ENCODE results near the gene PTF1A.

PTF1A gene, protein sequence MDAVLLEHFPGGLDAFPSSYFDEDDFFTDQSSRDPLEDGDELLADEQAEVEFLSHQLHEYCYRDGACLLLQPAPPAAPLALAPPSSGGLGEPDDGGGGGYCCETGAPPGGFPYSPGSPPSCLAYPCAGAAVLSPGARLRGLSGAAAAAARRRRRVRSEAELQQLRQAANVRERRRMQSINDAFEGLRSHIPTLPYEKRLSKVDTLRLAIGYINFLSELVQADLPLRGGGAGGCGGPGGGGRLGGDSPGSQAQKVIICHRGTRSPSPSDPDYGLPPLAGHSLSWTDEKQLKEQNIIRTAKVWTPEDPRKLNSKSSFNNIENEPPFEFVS

GRCh38 chr10:23191764-23192711 lies at the start of gene PTF1A:
Gene PTF1A, plus strand, starts transcription at chr10:23192312. Its CDS starts 219 bp downstream, at chr10:23192531.
- Mint-ChIP-seq H3K27me3 (peaks cover 84% of the 10 kb centered on the region), H3K36me3 (ENCODE audit: low read depth) (no peaks in the 10 kb centered on the region), H3K9me3 (no peaks in the 10 kb centered on the region), H3K4me3 (no peak within 1 kb of the TSS), H3K27ac (no peak within 1 kb of the TSS), H3K4me1 (ENCODE audit: low read depth) (no peaks in the 10 kb centered on the region)
- intact Hi-C loops (cut with micrococcal nuclease) = no loop called here

GRCh38 chr10:23146258-23146657 lies 45.9 kb upstream of the PTF1A start:
- Mint-ChIP-seq H3K4me1 (ENCODE audit: low read depth) (no peaks in the 10 kb centered on the region), H3K27ac (no peak overlapping the region), H3K27me3 (no peaks in the 10 kb centered on the region), H3K4me3 (no peak overlapping the region), H3K9me3 (no peaks in the 10 kb centered on the region), H3K36me3 (ENCODE audit: low read depth) (no peaks in the 10 kb centered on the region)
- intact Hi-C loops (cut with micrococcal nuclease) = no loop called here

DNA sequence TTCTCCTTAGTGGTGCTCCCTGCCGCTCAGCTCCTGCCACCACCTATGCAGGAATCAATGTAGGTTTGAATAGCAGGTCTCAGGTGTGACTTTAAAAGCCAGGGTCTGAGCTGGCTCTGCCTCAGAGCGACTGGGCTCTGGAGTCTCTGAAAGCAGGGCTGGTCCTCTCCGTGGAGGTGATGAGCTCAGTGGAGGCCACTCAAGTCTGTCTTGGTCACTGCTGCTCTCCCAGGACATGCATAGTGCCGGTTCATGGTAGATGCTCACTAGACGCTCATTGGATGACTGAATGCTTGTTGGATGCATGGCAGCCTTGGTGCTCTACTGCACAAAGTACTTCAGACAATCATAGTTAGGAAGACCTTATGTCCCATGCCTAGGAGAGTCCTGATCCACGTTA lies 45.1 kb upstream of the PTF1A start:
- no peaks in the 10 kb centered on the region for H3K4me1 Mint-ChIP-seq (ENCODE audit: low read depth)
- H3K27me3 Mint-ChIP-seq = no peaks in the 10 kb centered on the region
- H3K9me3 Mint-ChIP-seq = no peaks in the 10 kb centered on the region
- H3K27ac Mint-ChIP-seq = no peak overlapping the region
- H3K36me3 Mint-ChIP-seq (ENCODE audit: low read depth) = no peaks in the 10 kb centered on the region
- no peak overlapping the region for H3K4me3 Mint-ChIP-seq
- intact Hi-C loops (cut with micrococcal nuclease) = no loop called here

DNA sequence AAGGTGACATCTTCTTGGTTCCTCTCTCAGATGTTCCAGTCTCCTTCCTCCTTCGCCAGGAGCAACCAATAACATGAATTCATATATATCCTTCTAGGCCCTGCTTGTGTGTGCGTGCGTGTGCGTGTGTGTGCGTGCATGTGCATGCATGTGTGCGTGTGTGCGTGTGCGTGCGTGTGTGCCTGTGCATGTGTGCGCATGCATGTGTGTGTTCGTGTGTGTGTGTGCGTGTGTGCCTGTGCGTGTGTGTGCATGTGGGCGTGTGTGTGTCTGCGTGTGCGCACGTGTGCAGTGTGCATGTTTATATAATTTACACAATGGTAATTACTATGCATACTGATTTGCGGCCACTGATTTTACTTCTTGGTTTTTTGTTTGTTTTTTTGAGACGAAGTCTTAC lies 43.9 kb upstream of the PTF1A start:
- H3K4me3 Mint-ChIP-seq = no peak overlapping the region
- H3K27ac Mint-ChIP-seq = no peak overlapping the region
- H3K36me3 Mint-ChIP-seq (ENCODE audit: low read depth) = no peaks in the 10 kb centered on the region
- intact Hi-C loops (cut with micrococcal nuclease) = no loop called here
- H3K27me3 Mint-ChIP-seq = no peaks in the 10 kb centered on the region
- H3K4me1 Mint-ChIP-seq (ENCODE audit: low read depth) = no peaks in the 10 kb centered on the region
- no peaks in the 10 kb centered on the region for H3K9me3 Mint-ChIP-seq

- H3K27ac Mint-ChIP-seq = no peak overlapping the region
- H3K36me3 Mint-ChIP-seq (ENCODE audit: low read depth) = no peaks in the 10 kb centered on the region
- no peaks in the 10 kb centered on the region for H3K4me1 Mint-ChIP-seq (ENCODE audit: low read depth)
- H3K9me3 Mint-ChIP-seq = no peaks in the 10 kb centered on the region
- H3K27me3 Mint-ChIP-seq = no peaks in the 10 kb centered on the region
- intact Hi-C loops (cut with micrococcal nuclease) = no loop called here
- H3K4me3 Mint-ChIP-seq = no peak overlapping the region
Observed at GRCh38 chr10:23150091-23150490, 42.0 kb upstream of the PTF1A start.

DNA sequence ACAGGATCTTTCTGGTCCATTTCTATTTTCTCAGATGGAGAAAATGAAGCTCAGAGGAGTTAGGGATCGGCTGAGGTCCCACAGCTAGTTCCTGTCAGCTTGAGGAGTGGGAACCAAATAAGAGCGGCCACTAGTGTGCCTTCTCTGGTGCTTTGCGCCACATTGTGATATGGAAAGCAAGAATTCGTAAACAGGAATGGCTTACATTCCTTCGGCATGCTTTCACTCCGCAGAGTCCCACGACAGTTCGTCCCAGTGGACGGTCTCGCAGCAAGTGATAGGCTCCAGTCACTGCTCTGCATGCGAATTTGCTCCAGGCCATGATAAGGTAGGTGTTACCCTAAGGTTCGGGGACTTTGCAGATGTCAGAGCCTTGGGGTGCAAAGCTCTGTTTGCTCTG lies 41.5 kb upstream of the PTF1A start:
- Mint-ChIP-seq H3K36me3 (ENCODE audit: low read depth) (no peaks in the 10 kb centered on the region), H3K9me3 (no peaks in the 10 kb centered on the region), H3K4me1 (ENCODE audit: low read depth) (no peaks in the 10 kb centered on the region), H3K4me3 (no peak overlapping the region), H3K27me3 (no peaks in the 10 kb centered on the region), H3K27ac (no peak overlapping the region)
- intact Hi-C loops (cut with micrococcal nuclease) = no loop called here

- no peaks in the 10 kb centered on the region for H3K9me3 Mint-ChIP-seq
- no peaks in the 10 kb centered on the region for H3K36me3 Mint-ChIP-seq (ENCODE audit: low read depth)
- intact Hi-C loops (cut with micrococcal nuclease) = no loop called here
- peaks cover 3% of the 10 kb centered on the region for H3K27me3 Mint-ChIP-seq
- H3K4me3 Mint-ChIP-seq = no peak overlapping the region
- no peak overlapping the region for H3K27ac Mint-ChIP-seq
- H3K4me1 Mint-ChIP-seq (ENCODE audit: low read depth) = no peaks in the 10 kb centered on the region
Observed at GRCh38 chr10:23151071-23151470, 41.0 kb upstream of the PTF1A start.

- intact Hi-C loops (cut with micrococcal nuclease) = loop anchor here (5.0 kb wide), 2 partner anchors 1207 to 1362 kb away; no protein-coding TSS in a partner anchor
- peaks cover 9% of the 10 kb centered on the region for H3K27me3 Mint-ChIP-seq
- H3K4me3 Mint-ChIP-seq = no peak overlapping the region
- no peak overlapping the region for H3K27ac Mint-ChIP-seq
- H3K9me3 Mint-ChIP-seq = no peaks in the 10 kb centered on the region
- no peaks in the 10 kb centered on the region for H3K4me1 Mint-ChIP-seq (ENCODE audit: low read depth)
- H3K36me3 Mint-ChIP-seq (ENCODE audit: low read depth) = no peaks in the 10 kb centered on the region
Observed at GRCh38 chr10:23155169-23155568, 36.9 kb upstream of the PTF1A start.

- Mint-ChIP-seq H3K9me3 (no peaks in the 10 kb centered on the region), H3K27ac (no peak overlapping the region), H3K27me3 (peaks cover 12% of the 10 kb centered on the region), H3K4me1 (ENCODE audit: low read depth) (no peaks in the 10 kb centered on the region), H3K4me3 (no peak overlapping the region), H3K36me3 (ENCODE audit: low read depth) (no peaks in the 10 kb centered on the region)
- intact Hi-C loops (cut with micrococcal nuclease) = loop anchor here (5.0 kb wide), 2 partner anchors 1206 to 1361 kb away; no protein-coding TSS in a partner anchor
Observed at GRCh38 chr10:23156447-23157150, 35.5 kb upstream of the PTF1A start.

- Mint-ChIP-seq H3K36me3 (ENCODE audit: low read depth) (no peaks in the 10 kb centered on the region), H3K4me1 (ENCODE audit: low read depth) (no peaks in the 10 kb centered on the region), H3K4me3 (no peak overlapping the region), H3K27me3 (peaks cover 15% of the 10 kb centered on the region), H3K27ac (no peak overlapping the region), H3K9me3 (no peaks in the 10 kb centered on the region)
- intact Hi-C loops (cut with micrococcal nuclease) = loop anchor here (5.0 kb wide), 2 partner anchors 1205 to 1360 kb away; no protein-coding TSS in a partner anchor
Observed at GRCh38 chr10:23157239-23157681, 34.9 kb upstream of the PTF1A start.

- Mint-ChIP-seq H3K27me3 (peaks cover 16% of the 10 kb centered on the region), H3K4me3 (no peak overlapping the region), H3K27ac (no peak overlapping the region), H3K4me1 (ENCODE audit: low read depth) (no peaks in the 10 kb centered on the region), H3K36me3 (ENCODE audit: low read depth) (no peaks in the 10 kb centered on the region), H3K9me3 (no peaks in the 10 kb centered on the region)
- intact Hi-C loops (cut with micrococcal nuclease) = loop anchor here (2.0 to 5.0 kb wide), 4 partner anchors 545 to 1359 kb away; no protein-coding TSS in a partner anchor
Observed at GRCh38 chr10:23157691-23158369, 34.3 kb upstream of the PTF1A start.

GRCh38 chr10:23158370-23158769 lies 33.7 kb upstream of the PTF1A start:
- peaks cover 19% of the 10 kb centered on the region for H3K27me3 Mint-ChIP-seq
- H3K4me1 Mint-ChIP-seq (ENCODE audit: low read depth) = no peaks in the 10 kb centered on the region
- intact Hi-C loops (cut with micrococcal nuclease) = loop anchor here (2.0 to 5.0 kb wide), 4 partner anchors 544 to 1359 kb away; no protein-coding TSS in a partner anchor
- H3K36me3 Mint-ChIP-seq (ENCODE audit: low read depth) = no peaks in the 10 kb centered on the region
- H3K4me3 Mint-ChIP-seq = no peak overlapping the region
- no peak overlapping the region for H3K27ac Mint-ChIP-seq
- H3K9me3 Mint-ChIP-seq = no peaks in the 10 kb centered on the region

DNA sequence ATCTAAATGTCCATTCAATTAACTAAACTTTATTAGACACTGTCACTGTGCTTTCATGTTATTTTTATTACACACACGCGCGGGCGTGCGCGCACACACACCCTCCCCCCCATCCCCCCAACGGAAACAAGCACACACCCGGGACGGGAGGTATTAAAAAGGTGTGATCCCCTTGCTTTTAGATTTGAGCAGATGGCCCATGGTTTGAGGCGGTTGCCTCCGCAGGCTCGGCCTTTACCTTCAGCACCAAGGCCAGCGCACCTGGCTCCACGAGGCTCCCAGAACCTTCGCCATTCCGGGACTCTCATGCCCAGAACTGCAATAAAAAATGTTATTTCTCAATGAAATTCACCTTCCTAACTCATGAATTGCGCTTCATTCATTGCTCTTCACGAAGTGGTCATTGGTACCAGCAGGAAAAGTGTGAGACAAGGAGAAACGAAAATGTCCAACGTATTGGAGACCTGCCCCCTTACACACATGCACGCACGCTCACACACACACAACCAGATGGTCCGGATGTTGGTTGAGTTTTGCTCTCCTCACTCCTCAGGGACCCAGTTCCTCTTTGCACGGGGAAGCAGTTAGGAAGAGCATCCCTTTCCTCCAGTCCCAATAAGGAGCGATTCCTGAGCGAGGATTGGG lies 20.8 kb upstream of the PTF1A start:
- H3K36me3 Mint-ChIP-seq (ENCODE audit: low read depth) = no peaks in the 10 kb centered on the region
- H3K27ac Mint-ChIP-seq = no peak overlapping the region
- intact Hi-C loops (cut with micrococcal nuclease) = no loop called here
- H3K4me1 Mint-ChIP-seq (ENCODE audit: low read depth) = no peaks in the 10 kb centered on the region
- H3K9me3 Mint-ChIP-seq = no peaks in the 10 kb centered on the region
- peaks cover 71% of the 10 kb centered on the region for H3K27me3 Mint-ChIP-seq
- H3K4me3 Mint-ChIP-seq = no peak overlapping the region

Measured in dendritic cell treated with granulocyte-macrophage colony-stimulating factor and Interleukin-4, amounts not matched to agents 40 ng/mL and 50 ng/mL, for 4 days (primary cell).